ENCODE data around the gene GALNT15. TPM values are rescaled to one million over a fixed set of nuclear protein-coding genes. Genes with fewer than 3 reads are reported as not detected.

GALNT15 gene
- polyA plus RNA-seq, 1 donor (not counting 4 experiments of a cell fraction or from before 2014, with no cell fraction given), result not detected

DNA sequence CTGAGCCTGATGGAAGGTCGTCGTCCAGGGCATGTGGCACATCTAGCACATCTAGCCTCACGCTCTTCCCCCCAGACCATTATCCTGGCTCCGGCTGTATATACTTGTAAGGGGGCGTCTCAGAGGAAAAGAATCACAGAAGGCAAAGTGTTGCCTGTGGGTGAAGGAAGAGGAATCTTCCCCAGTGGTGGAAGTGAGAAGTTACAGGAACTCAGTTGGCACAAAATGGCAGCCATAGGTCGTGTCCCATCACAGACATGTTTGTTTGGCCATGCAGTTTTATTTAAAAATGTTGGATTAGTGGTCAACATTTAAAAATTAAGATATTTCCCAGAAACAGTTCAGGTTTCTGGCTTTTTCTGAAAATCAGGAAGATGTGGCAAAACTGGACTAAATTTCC lies 13.6 kb downstream of the GALNT15 start:
- Histone ChIP-seq H4K20me1 (ENCODE audit: control insufficient read depth, extremely low read depth, insufficient read depth, low read length) (no peaks in the 10 kb centered on the region), H3K4me2 (ENCODE audit: control insufficient read depth, extremely low read depth, insufficient read depth, low read depth, low read length) (no peak overlapping the region), H3K79me2 (ENCODE audit: control insufficient read depth, insufficient read depth, low read length) (no peaks in the 10 kb centered on the region), H3K4me3 (ENCODE audit: control insufficient read depth in 2 of 3, extremely low read depth in 1 of 3, insufficient read depth in 2 of 3, low read depth in 1 of 3, low read length in 3 of 3) (no peak overlapping the region), H3K27me3 (ENCODE audit: control insufficient read depth, extremely low read depth, insufficient read depth, low read length) (no peaks in the 10 kb centered on the region), H3K9ac (ENCODE audit: control insufficient read depth, extremely low read depth, insufficient read depth, low read length) (no peak overlapping the region), H3K4me1 (ENCODE audit: control insufficient read depth, extremely low read depth, insufficient read depth, low read length) (peaks cover 12% of the 10 kb centered on the region), H3K9me3 (ENCODE audit: control insufficient read depth, low read depth, low read length) (no peaks in the 10 kb centered on the region), H3K36me3 (ENCODE audit: control insufficient read depth in 2 of 2, extremely low read depth in 1 of 2, insufficient read depth in 2 of 2, low read length in 2 of 2) (no peaks in the 10 kb centered on the region), H3K9me1 (ENCODE audit: control insufficient read depth, extremely low read depth, insufficient read depth, low read length) (no peaks in the 10 kb centered on the region), H2AFZ (ENCODE audit: control insufficient read depth, low read length) (no peak overlapping the region), H3K27ac (ENCODE audit: control insufficient read depth, insufficient read depth, low read length) (no peak overlapping the region)
- no peak for TF ChIP-seq EZH2 (IDR thresholded peaks at IDR 0.05; ENCODE audit: low read length)
- TF ChIP-seq, protein P1, sequence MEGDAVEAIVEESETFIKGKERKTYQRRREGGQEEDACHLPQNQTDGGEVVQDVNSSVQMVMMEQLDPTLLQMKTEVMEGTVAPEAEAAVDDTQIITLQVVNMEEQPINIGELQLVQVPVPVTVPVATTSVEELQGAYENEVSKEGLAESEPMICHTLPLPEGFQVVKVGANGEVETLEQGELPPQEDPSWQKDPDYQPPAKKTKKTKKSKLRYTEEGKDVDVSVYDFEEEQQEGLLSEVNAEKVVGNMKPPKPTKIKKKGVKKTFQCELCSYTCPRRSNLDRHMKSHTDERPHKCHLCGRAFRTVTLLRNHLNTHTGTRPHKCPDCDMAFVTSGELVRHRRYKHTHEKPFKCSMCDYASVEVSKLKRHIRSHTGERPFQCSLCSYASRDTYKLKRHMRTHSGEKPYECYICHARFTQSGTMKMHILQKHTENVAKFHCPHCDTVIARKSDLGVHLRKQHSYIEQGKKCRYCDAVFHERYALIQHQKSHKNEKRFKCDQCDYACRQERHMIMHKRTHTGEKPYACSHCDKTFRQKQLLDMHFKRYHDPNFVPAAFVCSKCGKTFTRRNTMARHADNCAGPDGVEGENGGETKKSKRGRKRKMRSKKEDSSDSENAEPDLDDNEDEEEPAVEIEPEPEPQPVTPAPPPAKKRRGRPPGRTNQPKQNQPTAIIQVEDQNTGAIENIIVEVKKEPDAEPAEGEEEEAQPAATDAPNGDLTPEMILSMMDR (optimal IDR thresholded peaks at IDR 0.05 in 1 of 3, IDR thresholded peaks at IDR 0.05 in 1 of 3, conservative IDR thresholded peaks at IDR 0.05 in 1 of 3; ENCODE audit: extremely low read depth in 1 of 3, insufficient read depth in 2 of 3, low read length in 3 of 3), result no peak
- dilution Hi-C loops (cut with MboI; ENCODE audit: extremely low pct_ligation_motif_present, low sequenced_read_pairs), result no loop called here
- DNase-seq (ENCODE audit: low read depth, low spot score), result no peak
- FAIRE-seq, result no peak

DNA sequence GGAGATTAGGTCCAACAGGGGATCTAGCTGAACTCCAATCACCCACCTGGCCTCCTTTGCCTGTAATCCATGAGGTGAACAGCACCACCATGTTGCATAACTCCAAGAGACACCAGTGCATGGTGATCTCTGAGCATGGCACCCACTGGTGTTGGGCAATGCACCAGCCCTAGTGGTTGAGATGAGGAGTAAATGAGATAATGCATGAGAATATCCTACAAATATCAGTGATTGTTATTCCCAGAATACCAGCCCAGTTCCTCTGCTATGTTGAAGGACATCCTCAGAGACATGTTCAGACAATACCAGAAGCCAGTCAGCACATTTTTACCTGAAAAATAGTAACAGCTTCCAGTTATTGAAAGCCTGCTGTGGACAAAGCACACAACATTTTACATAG lies 14.7 kb downstream of the GALNT15 start:
- H3K4me1 ChIP-seq (ENCODE audit: control insufficient read depth, extremely low read depth, insufficient read depth, low read length), result peaks cover 12% of the 10 kb centered on the region
- FAIRE-seq (peak; percentile 59), DNase-seq (ENCODE audit: low read depth, low spot score) (no peak)
- H3K9ac ChIP-seq (ENCODE audit: control insufficient read depth, extremely low read depth, insufficient read depth, low read length), result no peak overlapping the region
- H3K9me3 ChIP-seq (ENCODE audit: control insufficient read depth, low read depth, low read length), result no peaks in the 10 kb centered on the region
- H3K4me2 ChIP-seq (ENCODE audit: control insufficient read depth, extremely low read depth, insufficient read depth, low read depth, low read length), result peak overlapping the region; percentile 36
- dilution Hi-C loops (cut with MboI; ENCODE audit: extremely low pct_ligation_motif_present, low sequenced_read_pairs), result no loop called here
- no peaks in the 10 kb centered on the region for H3K9me1 ChIP-seq (ENCODE audit: control insufficient read depth, extremely low read depth, insufficient read depth, low read length)
- no peaks in the 10 kb centered on the region for H3K79me2 ChIP-seq (ENCODE audit: control insufficient read depth, insufficient read depth, low read length)
- H3K4me3 ChIP-seq (ENCODE audit: control insufficient read depth in 2 of 3, extremely low read depth in 1 of 3, insufficient read depth in 2 of 3, low read depth in 1 of 3, low read length in 3 of 3), result no peak overlapping the region
- no peaks in the 10 kb centered on the region for H4K20me1 ChIP-seq (ENCODE audit: control insufficient read depth, extremely low read depth, insufficient read depth, low read length)
- H3K27ac ChIP-seq (ENCODE audit: control insufficient read depth, insufficient read depth, low read length), result no peak overlapping the region
- no peak overlapping the region for H2AFZ ChIP-seq (ENCODE audit: control insufficient read depth, low read length)
- no peak for TF ChIP-seq EZH2 (IDR thresholded peaks at IDR 0.05; ENCODE audit: low read length)
- TF ChIP-seq, protein P1 (optimal IDR thresholded peaks at IDR 0.05 in 1 of 3, IDR thresholded peaks at IDR 0.05 in 1 of 3, conservative IDR thresholded peaks at IDR 0.05 in 1 of 3; ENCODE audit: extremely low read depth in 1 of 3, insufficient read depth in 2 of 3, low read length in 3 of 3), result peak in 1 of 3 experiments; percentile 18
- H3K36me3 ChIP-seq (ENCODE audit: control insufficient read depth in 2 of 2, extremely low read depth in 1 of 2, insufficient read depth in 2 of 2, low read length in 2 of 2), result no peaks in the 10 kb centered on the region
- H3K27me3 ChIP-seq (ENCODE audit: control insufficient read depth, extremely low read depth, insufficient read depth, low read length), result no peaks in the 10 kb centered on the region

Data from keratinocyte (primary cell).